SK-N-SH (cell line): ENCODE data around the gene PAM. TPM values are rescaled to one million over a fixed set of nuclear protein-coding genes. Genes with fewer than 3 reads are reported as not detected.

Experiments used
- CTCF ChIA-PET: fragments of 300-600, 350-600 bp; formaldehyde crosslinking; extraction: SDS; loops from one replicate; lab custom pipeline; 2021; lab: Yijun Ruan, JAX
- POLR2A ChIA-PET: fragments of 350-600 bp; sonication (Branson Sonifier 250); formaldehyde crosslinking; extraction: SDS; loops from one replicate; lab custom pipeline; 2020; ENCODE audit warnings: antibody characterized with exemption, inconsistent platforms; lab: Yijun Ruan, JAX
- DNase-seq: peaks from one replicate; pipeline ENCODE4 v3.0.0; 2012
- H2AFZ ChIP-seq: fragments of 200-600 bp; sonication (generic); 2 replicates; pipeline ENCODE4 v1.8.1; 2016; ENCODE audit warnings: antibody characterized with exemption, mild to moderate bottlenecking, low read depth
- H3F3A ChIP-seq: fragments of 200-600 bp; sonication (generic); replicated peaks from 2 replicates; pipeline ENCODE3; 2016; ENCODE audit warnings: antibody characterized with exemption, mild to moderate bottlenecking; ENCODE audit not compliant: insufficient read depth
- H3K27ac ChIP-seq, 2 experiments: fragments of 200-500 bp in 1 of 2; fragments of 200-600 bp in 1 of 2; sonication (Bioruptor generic) in 1 of 2; sonication (generic), shearing (Covaris generic) in 1 of 2; 2 replicates each; pipeline versions ENCODE4 v1.5.1 to v1.6.1; 2014 to 2016; ENCODE audit warnings: low read depth in 2 of 2, inconsistent platforms in 1 of 2, low read length in 1 of 2, mild to moderate bottlenecking in 1 of 2, mixed read lengths in 1 of 2
- H3K27me3 ChIP-seq: fragments of 200-600 bp; sonication (generic), shearing (Covaris generic); 2 replicates; pipeline ENCODE4 v1.6.1; 2016; ENCODE audit warnings: mixed run types; ENCODE audit not compliant: insufficient read depth
- H3K36me3 ChIP-seq, 2 experiments: fragments of 200-500 bp in 1 of 2; fragments of 200-600 bp in 1 of 2; sonication (Bioruptor generic) in 1 of 2; sonication (generic) in 1 of 2; replicated peaks in 1 of 2; 2 replicates each; pipeline versions ENCODE3 to v1.5.1; 2014 to 2016; ENCODE audit warnings: low read length in 1 of 2, mild to moderate bottlenecking in 1 of 2; ENCODE audit not compliant: insufficient read depth in 2 of 2, control insufficient read depth in 1 of 2
- H3K4me1 ChIP-seq, 2 experiments: fragments of 200-500 bp in 1 of 2; fragments of 200-600 bp in 1 of 2; sonication (Bioruptor generic) in 1 of 2; sonication (generic), shearing (Covaris generic) in 1 of 2; 2 replicates each; pipeline versions ENCODE4 v1.5.1 to v1.6.1; 2014 to 2016; ENCODE audit warnings: low read depth in 1 of 2, low read length in 1 of 2, mixed run types in 1 of 2; ENCODE audit not compliant: insufficient read depth in 2 of 2, control insufficient read depth in 1 of 2
- H3K4me2 ChIP-seq: fragments of 200-600 bp; sonication (generic), shearing (Covaris generic); 2 replicates; pipeline ENCODE4 v1.6.1; 2017; ENCODE audit warnings: mixed run types
- H3K4me3 ChIP-seq, 2 experiments: fragments of 200-500 bp in 1 of 2; fragments of 200-600 bp in 1 of 2; sonication (Bioruptor generic) in 1 of 2; sonication (generic), shearing (Covaris generic) in 1 of 2; 2 replicates each; pipeline versions ENCODE4 v1.5.1 to v1.8.1; 2014 to 2016; ENCODE audit warnings: low read depth in 2 of 2, inconsistent platforms in 1 of 2, low read length in 1 of 2, mild to moderate bottlenecking in 1 of 2, mixed read lengths in 1 of 2, moderate library complexity in 1 of 2
- H3K79me2 ChIP-seq: fragments of 200-600 bp; sonication (generic); 2 replicates; pipeline ENCODE4 v1.8.1; 2017; ENCODE audit warnings: mild to moderate bottlenecking; ENCODE audit not compliant: insufficient read depth
- H3K9ac ChIP-seq: fragments of 200-600 bp; sonication (generic); 2 replicates; pipeline ENCODE4 v1.6.1; 2017; ENCODE audit warnings: mixed run types
- H3K9me2 ChIP-seq: fragments of 200-600 bp; sonication (generic); 2 replicates; pipeline ENCODE4 v1.6.1; 2017; ENCODE audit warnings: mixed run types
- H3K9me3 ChIP-seq: fragments of 200-600 bp; sonication (generic); 2 replicates; pipeline ENCODE4 v1.6.1; 2017; ENCODE audit warnings: mixed run types, mild to moderate bottlenecking, moderate library complexity
- H4K20me1 ChIP-seq: fragments of 200-600 bp; sonication (generic); 2 replicates; pipeline ENCODE4 v1.6.1; 2017; ENCODE audit warnings: mild to moderate bottlenecking, mixed run types; ENCODE audit not compliant: insufficient read depth
- CTCF ChIP-seq: fragments of 200-600 bp; sonication (generic); IDR thresholded peaks from 2 replicates; pipeline ENCODE4 v1.6.1; 2017; ENCODE audit warnings: antibody characterized with exemption, mild to moderate bottlenecking, moderate library complexity
- FOSL2 ChIP-seq: IDR thresholded peaks from 2 replicates; pipeline ENCODE4 v1.4.0; 2012; ENCODE audit warnings: low read depth, mild to moderate bottlenecking, moderate library complexity, borderline replicate concordance
- FOXJ3 ChIP-seq: sonication (generic); formaldehyde crosslinking; IDR thresholded peaks from 2 replicates; pipeline ENCODE4 v1.5.1; 2020; ENCODE audit warnings: mild to moderate bottlenecking, missing genetic modification reagents
- MAX ChIP-seq: IDR thresholded peaks from 2 replicates; pipeline ENCODE4 v1.4.0; 2012; ENCODE audit warnings: low read depth
- NRF1 ChIP-seq: IDR thresholded peaks from 2 replicates; pipeline ENCODE4 v1.6.1; 2012; ENCODE audit warnings: low read depth, mild to moderate bottlenecking, low read length
- RCOR1 ChIP-seq: fragments of 150-350 bp; IDR thresholded peaks from 2 replicates; pipeline ENCODE4 v1.6.1; 2017; ENCODE audit warnings: antibody characterized with exemption, low read length
- SMC3 ChIP-seq: IDR thresholded peaks from 2 replicates; pipeline ENCODE4 v1.6.1; 2012; ENCODE audit warnings: low read depth, low read length, improper control_type of control experiment
- TEAD4 ChIP-seq: IDR thresholded peaks from 2 replicates; pipeline ENCODE4 v1.4.0; 2012; ENCODE audit warnings: mild to moderate bottlenecking, borderline replicate concordance; ENCODE audit not compliant: insufficient read depth
- USF1 ChIP-seq: IDR thresholded peaks from 2 replicates; pipeline ENCODE4 v1.4.0; 2012; ENCODE audit warnings: low read depth, borderline replicate concordance
- WGBS: methylation state at CpG from one replicate; pipeline ENCODE4 v1.1.6; 2017; ENCODE audit warnings: low lambda C conversion rate; 5-methylcytosine and 5-hydroxymethylcytosine counted together
- polyA plus RNA-seq, 3 experiments: library from polyadenylated mRNA; depleted of rRNA; stranded (reverse); fragments of >200 nt; gene quantifications; 2 replicates each; pipeline ENCODE4 v1.2.3, GENCODE V29; 2012

PAM gene
- polyA plus RNA-seq, 1 of the 3 experiments (the other 2 are of a cell fraction), result 507 TPM

- no peaks in the 10 kb centered on the region for H3K27me3 ChIP-seq
- peak; percentile 40 for DNase-seq
- no peak overlapping the region for H3K9ac ChIP-seq
- H3K36me3 ChIP-seq, result no peaks in the 10 kb centered on the region
- H3K27ac ChIP-seq, result peak overlapping the region in 1 of 2 experiments; percentile 26; a peak in 2 of 4 replicates
- H3K79me2 ChIP-seq, result 0 out of 2 replicates have a peak, but pooled peaks cover 5% of the 10 kb centered on the region
- no peak overlapping the region for H3K4me3 ChIP-seq
- peaks cover 4% of the 10 kb centered on the region; the same call in 1 of the 2 replicates for H4K20me1 ChIP-seq
- peaks cover 9 to 20% of the 10 kb centered on the region in 2 experiments; a peak in 3 of 4 replicates for H3K4me1 ChIP-seq
- whole genome bisulfite sequencing, result 48% methylated on average over 7 of the region's 7 CpGs
- peaks cover 24% of the 10 kb centered on the region for H3F3A ChIP-seq
- CTCF ChIA-PET, result interaction anchor here (1.2 to 1.6 kb wide), 2 partner anchors 14 to 60 kb away, joined by 3 to 7 read pairs; no protein-coding TSS in a partner anchor
- TF ChIP-seq RCOR1 (no peak), FOSL2 (peak; percentile 27; the same call in 1 of the 2 replicates)
- TF ChIP-seq, all 33 proteins: peak for 1
- H2AFZ ChIP-seq, result no peak overlapping the region
- H3K9me3 ChIP-seq, result no peaks in the 10 kb centered on the region
- H3K4me2 ChIP-seq, result peak overlapping the region; percentile 5; the same call in 1 of the 2 replicates
- POLR2A ChIA-PET, result no interaction called here
- no peaks in the 10 kb centered on the region for H3K9me2 ChIP-seq
Measured at GRCh38 chr5:102807878-102808502, 52.9 kb downstream of the PAM start.

GRCh38 chr5:102809033-102809432 lies 53.9 kb downstream of the PAM start:
- Histone ChIP-seq H3K4me2 (no peak overlapping the region; the same call in 1 of the 2 replicates), H2AFZ (no peak overlapping the region), H3K27me3 (no peaks in the 10 kb centered on the region), H3K36me3 (no peaks in the 10 kb centered on the region), H4K20me1 (peaks cover 4% of the 10 kb centered on the region; the same call in 1 of the 2 replicates), H3K9me3 (no peaks in the 10 kb centered on the region), H3K9ac (no peak overlapping the region), H3K27ac (peak overlapping the region in 1 of 2 experiments; percentile 26; a peak in 1 of 4 replicates), H3K79me2 (0 out of 2 replicates have a peak, but pooled peaks cover 5% of the 10 kb centered on the region), H3K9me2 (no peaks in the 10 kb centered on the region), H3K4me1 (peaks cover 9 to 20% of the 10 kb centered on the region in 2 experiments; a peak in 3 of 4 replicates), H3K4me3 (no peak overlapping the region), H3F3A (peaks cover 24% of the 10 kb centered on the region)
- CTCF ChIA-PET, result interaction anchor here (0.9 kb wide), 1 partner anchor 61 kb away, joined by 3 read pairs; no protein-coding TSS in a partner anchor
- WGBS, result 93% methylated on average over 4 of the region's 4 CpGs
- DNase-seq, result no peak
- POLR2A ChIA-PET, result no interaction called here
- TF ChIP-seq FOXJ3 (CRISPR knock-in tag) (no peak), TEAD4 (no peak), NRF1 (no peak), MAX (no peak), USF1 (no peak), CTCF (no peak), SMC3 (no peak)
